Fibroblast of lung (primary cell): ENCODE data around the gene MAST1. TPM values are rescaled to one million over a fixed set of nuclear protein-coding genes. Genes with fewer than 3 reads are reported as not detected.
A peak's percentile ranks its signal among the peaks of the same experiment; 100 is the strongest.

Experiments used
- DNase-seq, 2 donors: peaks; one replicate each; pipeline versions ENCODE4 v3.0.0 to v3.0.0-alpha.2; 2010; ENCODE audit warnings: low read depth in 2 of 2
- H2AFZ ChIP-seq: 2 replicates; pipeline ENCODE4 v1.5.1; 2012; ENCODE audit warnings: low read length, control low read depth, inconsistent platforms
- H3K27ac ChIP-seq: 2 replicates; pipeline ENCODE4 v1.5.1; 2011; ENCODE audit warnings: low read length, control low read depth; ENCODE audit not compliant: insufficient read depth
- H3K27me3 ChIP-seq: 2 replicates; pipeline ENCODE4 v1.5.1; 2011; ENCODE audit warnings: mild to moderate bottlenecking, low read length; ENCODE audit not compliant: control insufficient read depth, insufficient read depth
- H3K36me3 ChIP-seq: 2 replicates; pipeline ENCODE4 v1.5.1; 2011; ENCODE audit warnings: low read length; ENCODE audit not compliant: control insufficient read depth, insufficient read depth
- H3K4me1 ChIP-seq: 2 replicates; pipeline ENCODE4 v1.5.1; 2011; ENCODE audit warnings: low read length; ENCODE audit not compliant: control insufficient read depth, insufficient read depth; ENCODE audit errors: extremely low read depth
- H3K4me2 ChIP-seq: 2 replicates; pipeline ENCODE4 v1.5.1; 2011; ENCODE audit warnings: low read length, control low read depth; ENCODE audit not compliant: insufficient read depth; ENCODE audit errors: extremely low read depth
- H3K4me3 ChIP-seq, 4 experiments: fragments of 200-600 bp in 1 of 4; sonication (generic) in 1 of 4; replicated peaks in 1 of 4; 2 replicates each; pipeline ENCODE4 v1.5.1; 2011 to 2016; ENCODE audit warnings: low read length in 4 of 4, low read depth in 3 of 4, mild to moderate bottlenecking in 3 of 4, control low read depth in 2 of 4, inconsistent platforms in 1 of 4, mixed read lengths in 1 of 4; ENCODE audit not compliant: insufficient read depth in 1 of 4; ENCODE audit errors: control extremely low read depth in 1 of 4
- H3K79me2 ChIP-seq: 2 replicates; pipeline ENCODE4 v1.5.1; 2012; ENCODE audit warnings: mild to moderate bottlenecking, low read length, inconsistent platforms; ENCODE audit not compliant: control insufficient read depth, insufficient read depth
- H3K9ac ChIP-seq: 2 replicates; pipeline ENCODE4 v1.5.1; 2011; ENCODE audit warnings: mild to moderate bottlenecking, low read length, control low read depth; ENCODE audit not compliant: insufficient read depth
- H3K9me3 ChIP-seq: 2 replicates; pipeline ENCODE4 v1.5.1; 2012; ENCODE audit warnings: low read depth, low read length; ENCODE audit not compliant: control insufficient read depth, insufficient read depth
- H4K20me1 ChIP-seq: 2 replicates; pipeline ENCODE4 v1.5.1; 2011; ENCODE audit warnings: low read length; ENCODE audit not compliant: control insufficient read depth, insufficient read depth; ENCODE audit errors: extremely low read depth
- CTCF ChIP-seq, 2 donors: IDR thresholded peaks in 1 of 2; conservative IDR thresholded peaks in 1 of 2; 1 replicate in 1 of 2; 2 replicates in 1 of 2; pipeline ENCODE4 v1.5.1; 2011 to 2012; ENCODE audit warnings: low read length in 2 of 2, control low read depth in 1 of 2, inconsistent platforms in 1 of 2, low read depth in 1 of 2, mild to moderate bottlenecking in 1 of 2
- EZH2 ChIP-seq: IDR thresholded peaks from 2 replicates; pipeline ENCODE4 v1.5.1; 2012; ENCODE audit warnings: low read length, control low read depth, mild to moderate bottlenecking; ENCODE audit errors: missing control alignments
- polyA plus RNA-seq, 2 donors: library from polyadenylated mRNA; depleted of rRNA in 1 of 2; stranded (reverse) in 1 of 2; unstranded in 1 of 2; fragments of >200 nt; gene quantifications; 2 replicates each; pipeline ENCODE4 v1.2.1, GENCODE V29; 2011 to 2012; ENCODE audit warnings: missing spikeins in 1 of 2
- total RNA-seq: library from RNA; depleted of rRNA; stranded (reverse); fragments of >200 nt; gene quantifications from 2 replicates; pipeline ENCODE4 v1.2.1, GENCODE V29; 2014

The MAST1 gene
- total and polyA plus RNA-seq, 2 donors (not counting 1 experiment from before 2014, with no cell fraction given): 0.30 to 1.3 TPM

GRCh38 chr19:12792051-12792852 lies 46.1 kb upstream of the MAST1 start:
- no peak overlapping the region for H2AFZ ChIP-seq
- TF ChIP-seq EZH2 (no peak), CTCF (conservative IDR thresholded peaks at IDR 0.05 in 1 of 2, IDR thresholded peaks at IDR 0.05 in 1 of 2; ENCODE audit: low read depth in 1 of 2, low read length in 2 of 2) (no peak)

GRCh38 chr19:12792853-12793289 lies 45.4 kb upstream of the MAST1 start:
- Histone ChIP-seq H3K36me3 (peaks cover 2% of the 10 kb centered on the region), H3K9ac (peak overlapping the region; percentile 99), H2AFZ (no peak overlapping the region), H3K4me3 (peak overlapping the region; percentile 73 to 98 (median 94)), H3K4me1 (peaks cover 29% of the 10 kb centered on the region), H3K27me3 (no peaks in the 10 kb centered on the region), H3K27ac (peak overlapping the region; percentile 97), H3K79me2 (peaks cover 20% of the 10 kb centered on the region), H4K20me1 (no peaks in the 10 kb centered on the region), H3K9me3 (no peaks in the 10 kb centered on the region), H3K4me2 (peak overlapping the region; percentile 72)
- TF ChIP-seq EZH2 (no peak), CTCF (conservative IDR thresholded peaks at IDR 0.05 in 1 of 2, IDR thresholded peaks at IDR 0.05 in 1 of 2; ENCODE audit: low read depth in 1 of 2, low read length in 2 of 2) (no peak)
- DNase-seq: no peak

More at GRCh38 chr19:12792051-12792852, 46.1 kb upstream of the MAST1 start:
- Histone ChIP-seq H3K27me3 (no peaks in the 10 kb centered on the region), H3K27ac (peak overlapping the region; percentile 97), H3K4me1 (peaks cover 29% of the 10 kb centered on the region), H3K4me2 (peak overlapping the region; percentile 72), H4K20me1 (no peaks in the 10 kb centered on the region), H3K9me3 (no peaks in the 10 kb centered on the region), H3K9ac (peak overlapping the region; percentile 99), H3K4me3 (peak overlapping the region; percentile 73 to 98 (median 94)), H3K36me3 (peaks cover 2% of the 10 kb centered on the region), H3K79me2 (peaks cover 20% of the 10 kb centered on the region)
- peak in 1 of 2 donors; percentile 67 for DNase-seq

GRCh38 chr19:12793290-12794195 lies 44.8 kb upstream of the MAST1 start:
- TF ChIP-seq EZH2 (no peak), CTCF (conservative IDR thresholded peaks at IDR 0.05 in 1 of 2, IDR thresholded peaks at IDR 0.05 in 1 of 2; ENCODE audit: low read depth in 1 of 2, low read length in 2 of 2) (no peak)
- peaks cover 2% of the 10 kb centered on the region for H3K36me3 ChIP-seq
- H3K4me3 ChIP-seq: peak overlapping the region; percentile 73 to 98 (median 94)
- H3K9ac ChIP-seq: peak overlapping the region; percentile 99
- H3K4me1 ChIP-seq: peaks cover 23% of the 10 kb centered on the region
- H3K79me2 ChIP-seq: peaks cover 20% of the 10 kb centered on the region
- no peaks in the 10 kb centered on the region for H4K20me1 ChIP-seq
- no peak overlapping the region for H2AFZ ChIP-seq
- peak overlapping the region; percentile 72 for H3K4me2 ChIP-seq
- peak overlapping the region; percentile 97 for H3K27ac ChIP-seq
- H3K9me3 ChIP-seq: no peaks in the 10 kb centered on the region
- no peaks in the 10 kb centered on the region for H3K27me3 ChIP-seq
- peak; percentile 89 to 94 for DNase-seq
